H9 (cell line): ENCODE data around the gene SAFB. TPM values are rescaled to one million over a fixed set of nuclear protein-coding genes. Genes with fewer than 3 reads are reported as not detected.

ENCODE experiments used
- DNase-seq: peaks from one replicate; pipeline ENCODE4 v3.0.0-alpha.2; 2017
- H2AFZ ChIP-seq: one replicate; pipeline ENCODE4 v1.6.1; 2013; ENCODE audit warnings: mild to moderate bottlenecking, low read length, control low read depth, moderate library complexity
- H2AK5ac ChIP-seq: 2 replicates; pipeline ENCODE4 v1.6.1; 2013; ENCODE audit warnings: low read length, control low read depth, mixed read lengths; ENCODE audit not compliant: insufficient read length
- H2BK120ac ChIP-seq: one replicate; pipeline ENCODE4 v1.6.1; 2013; ENCODE audit warnings: low read depth, mild to moderate bottlenecking, low read length, control low read depth, inconsistent platforms; ENCODE audit not compliant: poor library complexity, severe bottlenecking
- H2BK12ac ChIP-seq: 2 replicates; pipeline ENCODE4 v1.6.1; 2013; ENCODE audit warnings: low read length, control low read depth, mixed read lengths, low read depth; ENCODE audit not compliant: insufficient read length
- H2BK15ac ChIP-seq: 2 replicates; pipeline ENCODE4 v1.6.1; 2013; ENCODE audit warnings: low read depth, low read length, control low read depth
- H2BK20ac ChIP-seq: one replicate; pipeline ENCODE4 v1.6.1; 2013; ENCODE audit warnings: low read depth, mild to moderate bottlenecking, low read length, control low read depth, inconsistent platforms; ENCODE audit not compliant: poor library complexity, severe bottlenecking
- H2BK5ac ChIP-seq: 2 replicates; pipeline ENCODE4 v1.6.1; 2013; ENCODE audit warnings: low read length, control low read depth, mixed read lengths; ENCODE audit not compliant: insufficient read length
- H3K14ac ChIP-seq: 2 replicates; pipeline ENCODE4 v1.6.1; 2013; ENCODE audit warnings: low read length, control low read depth; ENCODE audit not compliant: insufficient read depth
- H3K18ac ChIP-seq: 2 replicates; pipeline ENCODE4 v1.6.1; 2013; ENCODE audit warnings: low read depth, mild to moderate bottlenecking, mixed read lengths, low read length, control low read depth; ENCODE audit not compliant: insufficient read length
- H3K23ac ChIP-seq: 2 replicates; pipeline ENCODE4 v1.6.1; 2013; ENCODE audit warnings: low read length, control low read depth, mixed read lengths, low read depth; ENCODE audit not compliant: insufficient read length
- H3K23me2 ChIP-seq: 2 replicates; pipeline ENCODE4 v1.6.1; 2013; ENCODE audit warnings: low read depth, mild to moderate bottlenecking, mixed read lengths, low read length, control low read depth; ENCODE audit not compliant: insufficient read length, poor library complexity, severe bottlenecking
- H3K27ac ChIP-seq: 2 replicates; pipeline ENCODE4 v1.5.1; 2013; ENCODE audit warnings: low read length, control low read depth, mixed read lengths, low read depth; ENCODE audit not compliant: insufficient read length
- H3K27me3 ChIP-seq: 2 replicates; pipeline ENCODE4 v1.6.1; 2013; ENCODE audit warnings: low read length, control low read depth, inconsistent platforms; ENCODE audit not compliant: insufficient read depth
- H3K4ac ChIP-seq: 2 replicates; pipeline ENCODE4 v1.6.1; 2013; ENCODE audit warnings: low read depth, mild to moderate bottlenecking, control low read depth, inconsistent platforms, low read length, moderate library complexity
- H3K4me1 ChIP-seq: 2 replicates; pipeline ENCODE4 v1.6.1; 2013; ENCODE audit warnings: low read length, control low read depth, inconsistent platforms; ENCODE audit not compliant: insufficient read depth
- H3K4me2 ChIP-seq: 2 replicates; pipeline ENCODE4 v1.6.1; 2013; ENCODE audit warnings: low read length, control low read depth, mixed read lengths; ENCODE audit not compliant: insufficient read length, insufficient read depth
- H3K56ac ChIP-seq: 2 replicates; pipeline ENCODE4 v1.6.1; 2013; ENCODE audit warnings: low read depth, mild to moderate bottlenecking, mixed read lengths, low read length, control low read depth; ENCODE audit not compliant: insufficient read length
- H3K79me1 ChIP-seq: 2 replicates; pipeline ENCODE4 v1.6.1; 2013; ENCODE audit warnings: low read depth, mild to moderate bottlenecking, moderate library complexity, low read length, control low read depth, inconsistent platforms; ENCODE audit not compliant: insufficient read depth, poor library complexity, severe bottlenecking
- H3K79me2 ChIP-seq: 2 replicates; pipeline ENCODE4 v1.6.1; 2013; ENCODE audit warnings: low read length, control low read depth, inconsistent platforms; ENCODE audit not compliant: insufficient read depth
- H3K9ac ChIP-seq: 2 replicates; pipeline ENCODE4 v1.6.1; 2013; ENCODE audit warnings: low read length, control low read depth, mixed read lengths; ENCODE audit not compliant: insufficient read length; ENCODE audit errors: extremely low read depth
- H3K9me3 ChIP-seq: one replicate; pipeline ENCODE4 v1.6.1; 2013; ENCODE audit warnings: low read depth, low read length, inconsistent platforms; ENCODE audit not compliant: control insufficient read depth
- H3T11ph ChIP-seq: one replicate; pipeline ENCODE4 v1.6.1; 2013; ENCODE audit warnings: mild to moderate bottlenecking, low read length, control low read depth, inconsistent platforms
- H4K20me1 ChIP-seq: one replicate; pipeline ENCODE4 v1.6.1; 2013; ENCODE audit not compliant: control insufficient read depth, insufficient read length, insufficient read depth
- H4K5ac ChIP-seq: 2 replicates; pipeline ENCODE4 v1.6.1; 2013; ENCODE audit warnings: low read depth, mild to moderate bottlenecking, mixed read lengths, low read length, control low read depth; ENCODE audit not compliant: insufficient read length
- H4K8ac ChIP-seq: replicated peaks from 2 replicates; pipeline ENCODE4 v1.6.1; 2013; ENCODE audit warnings: low read length, control low read depth, mixed read lengths, low read depth; ENCODE audit not compliant: insufficient read length
- H4K91ac ChIP-seq: 2 replicates; pipeline ENCODE4 v1.6.1; 2013; ENCODE audit warnings: low read depth, mild to moderate bottlenecking, moderate library complexity, mixed read lengths, low read length, control low read depth; ENCODE audit not compliant: insufficient read length
- H3K27ac Mint-ChIP-seq, 3 experiments: 2 replicates in 2 of 3; 3 replicates in 1 of 3; pipeline ENCODE4 v1.8.0; 2020 to 2021; ENCODE audit warnings: mixed read lengths in 3 of 3, mild to moderate bottlenecking in 1 of 3, moderate library complexity in 1 of 3
- H3K27me3 Mint-ChIP-seq: 2 replicates; pipeline ENCODE4 v1.8.0; 2021; ENCODE audit warnings: low read depth, mild to moderate bottlenecking, moderate library complexity, mixed read lengths
- H3K36me3 Mint-ChIP-seq, 3 experiments: 2 replicates in 2 of 3; 3 replicates in 1 of 3; pipeline ENCODE4 v1.8.0; 2020 to 2021; ENCODE audit warnings: low read depth in 3 of 3, mixed read lengths in 3 of 3; ENCODE audit not compliant: insufficient read depth in 1 of 3
- H3K4me1 Mint-ChIP-seq, 2 experiments: 2 replicates each; pipeline ENCODE4 v1.8.0; 2020; ENCODE audit warnings: mixed read lengths in 2 of 2
- H3K4me3 Mint-ChIP-seq, 2 experiments: 2 replicates in 1 of 2; 3 replicates in 1 of 2; pipeline ENCODE4 v1.8.0; 2020 to 2021; ENCODE audit warnings: mild to moderate bottlenecking in 2 of 2, mixed read lengths in 2 of 2, moderate library complexity in 1 of 2
- H3K9me3 Mint-ChIP-seq, 2 experiments: 2 replicates in 1 of 2; 3 replicates in 1 of 2; pipeline ENCODE4 v1.8.0; 2020; ENCODE audit warnings: mild to moderate bottlenecking in 2 of 2, mixed read lengths in 2 of 2, moderate library complexity in 1 of 2
- CTCF ChIP-seq: fragments of 200-600 bp; sonication (generic); conservative IDR thresholded peaks from 3 replicates; pipeline ENCODE4 v1.8.0; 2021; ENCODE audit warnings: antibody characterized with exemption, mild to moderate bottlenecking
- WGBS: extraction: QIAGEN DNeasy Blood & Tissue Kit; methylation state at CpG from one replicate; pipeline ENCODE4 v1.1.7; 2013; ENCODE audit warnings: missing lambda C conversion rate, low lambda C conversion rate, mixed read lengths; ENCODE audit not compliant: insufficient read length; ENCODE audit errors: extremely low coverage; 5-methylcytosine and 5-hydroxymethylcytosine counted together
- total RNA-seq: library from RNA; stranded (reverse); gene quantifications from 2 replicates; pipeline ENCODE4 v1.2.1, GENCODE V29; 2021

Gene SAFB
- total RNA-seq, 1 experiment from 2014 or later, result 110 TPM

GRCh38 chr19:5674714-5675113 is 51.8 kb downstream of the SAFB start:
- Histone ChIP-seq H3K56ac (no peak overlapping the region), H2BK5ac (no peak overlapping the region), H2BK12ac (no peak overlapping the region), H3K9ac (no peak overlapping the region), H4K91ac (no peak overlapping the region), H2BK20ac (no peak overlapping the region), H3K9me3 (no peaks in the 10 kb centered on the region), H3K79me2 (no peaks in the 10 kb centered on the region), H2BK120ac (no peak overlapping the region), H4K8ac (no peak overlapping the region), H2AK5ac (no peak overlapping the region), H3K18ac (no peak overlapping the region), H4K5ac (no peak overlapping the region), H3K27me3 (no peaks in the 10 kb centered on the region), H3K14ac (no peak overlapping the region), H3K27ac (no peak overlapping the region), H4K20me1 (no peaks in the 10 kb centered on the region), H3K23ac (no peak overlapping the region), H3K4me2 (no peak overlapping the region), H3K4ac (no peak overlapping the region), H2BK15ac (no peak overlapping the region), H3K23me2 (peaks cover 1% of the 10 kb centered on the region), H3K4me1 (no peaks in the 10 kb centered on the region), H3K79me1 (no peaks in the 10 kb centered on the region), H2AFZ (no peak overlapping the region), H3T11ph (no peak overlapping the region)
- no peaks in the 10 kb centered on the region; the same call in 1 of the 2 replicates for H3K27me3 Mint-ChIP-seq
- peaks cover 6 to 28% (median 14%) of the 10 kb centered on the region in 3 experiments; a peak in 5 of 7 replicates for H3K36me3 Mint-ChIP-seq
- H3K27ac Mint-ChIP-seq, result peak overlapping the region in 2 of 3 experiments; percentile 11 to 84; a peak in 2 of 7 replicates
- TF ChIP-seq CTCF, result no peak
- peaks cover 6 to 13% of the 10 kb centered on the region in 2 experiments for H3K4me1 Mint-ChIP-seq
- H3K9me3 Mint-ChIP-seq, result no peaks in the 10 kb centered on the region
- no peak for DNase-seq
- peak overlapping the region in 1 of 2 experiments; percentile 24; a peak in 1 of 5 replicates for H3K4me3 Mint-ChIP-seq
- no CpG with 5 or more reads among the region's 5 CpGs for WGBS
